ENCODE measurements around the gene RASA2. TPM values are rescaled to one million over a fixed set of nuclear protein-coding genes. Genes with fewer than 3 reads are reported as not detected.

Gene RASA2
- total RNA-seq, 4 donors from 2014 or later = 12.0 to 45.5 (median 23.3) TPM

DNA sequence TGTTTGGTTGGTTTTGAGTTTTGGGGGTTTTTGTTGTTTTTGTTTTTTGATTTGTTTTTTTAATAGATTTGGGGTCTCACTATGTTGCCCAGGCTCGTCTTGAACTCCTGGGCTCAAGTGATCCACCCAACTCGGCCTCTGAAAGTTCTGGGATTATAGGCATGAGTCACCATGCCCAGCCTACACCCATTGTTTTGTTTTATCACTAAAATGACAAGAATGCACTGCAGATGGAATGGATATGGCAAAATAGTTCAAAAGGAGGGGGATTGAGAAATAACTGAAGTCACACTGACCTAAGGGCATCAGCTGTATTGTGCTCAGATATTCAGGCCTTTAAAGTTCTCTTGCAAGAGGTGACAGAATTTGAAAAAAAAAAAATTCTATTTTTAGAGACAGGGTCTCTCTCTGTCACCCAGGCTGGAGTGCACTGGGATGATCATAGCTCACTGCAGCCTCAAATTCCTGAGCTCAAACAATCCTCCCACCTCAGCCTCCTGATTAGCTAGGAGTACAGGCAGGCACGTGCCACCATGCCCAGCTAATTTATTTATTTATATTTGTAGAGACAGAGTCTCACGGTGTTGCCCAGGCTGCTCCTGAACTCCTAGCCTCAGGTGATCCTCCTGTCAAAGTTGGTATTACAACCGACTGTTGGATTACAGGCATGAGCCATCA lies 4.4 kb upstream of the RASA2 start:
- no peak for TF ChIP-seq POLR2A (IDR thresholded peaks at IDR 0.05)
- TF ChIP-seq, protein P1, sequence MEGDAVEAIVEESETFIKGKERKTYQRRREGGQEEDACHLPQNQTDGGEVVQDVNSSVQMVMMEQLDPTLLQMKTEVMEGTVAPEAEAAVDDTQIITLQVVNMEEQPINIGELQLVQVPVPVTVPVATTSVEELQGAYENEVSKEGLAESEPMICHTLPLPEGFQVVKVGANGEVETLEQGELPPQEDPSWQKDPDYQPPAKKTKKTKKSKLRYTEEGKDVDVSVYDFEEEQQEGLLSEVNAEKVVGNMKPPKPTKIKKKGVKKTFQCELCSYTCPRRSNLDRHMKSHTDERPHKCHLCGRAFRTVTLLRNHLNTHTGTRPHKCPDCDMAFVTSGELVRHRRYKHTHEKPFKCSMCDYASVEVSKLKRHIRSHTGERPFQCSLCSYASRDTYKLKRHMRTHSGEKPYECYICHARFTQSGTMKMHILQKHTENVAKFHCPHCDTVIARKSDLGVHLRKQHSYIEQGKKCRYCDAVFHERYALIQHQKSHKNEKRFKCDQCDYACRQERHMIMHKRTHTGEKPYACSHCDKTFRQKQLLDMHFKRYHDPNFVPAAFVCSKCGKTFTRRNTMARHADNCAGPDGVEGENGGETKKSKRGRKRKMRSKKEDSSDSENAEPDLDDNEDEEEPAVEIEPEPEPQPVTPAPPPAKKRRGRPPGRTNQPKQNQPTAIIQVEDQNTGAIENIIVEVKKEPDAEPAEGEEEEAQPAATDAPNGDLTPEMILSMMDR (IDR thresholded peaks at IDR 0.05) = no peak
- no peak overlapping the region for H3K4me3 ChIP-seq (replicated peaks in 1 of 3)
- no peak overlapping the region for H3K27ac ChIP-seq
- intact Hi-C loops (cut with DNase I) = loop anchor here (5.0 kb wide), 1 partner anchor 75 kb away; no protein-coding TSS in a partner anchor
- H3K36me3 ChIP-seq = no peaks in the 10 kb centered on the region
- H3K27me3 ChIP-seq = no peaks in the 10 kb centered on the region
- DNase-seq = no peak
- peaks cover 0 to 6% of the 10 kb centered on the region in 2 donors for H3K4me1 ChIP-seq
- WGBS, 2 donors = 87 to 93% methylated on average over 5 of the region's 5 CpGs
- no peaks in the 10 kb centered on the region for H3K9me3 ChIP-seq

DNA sequence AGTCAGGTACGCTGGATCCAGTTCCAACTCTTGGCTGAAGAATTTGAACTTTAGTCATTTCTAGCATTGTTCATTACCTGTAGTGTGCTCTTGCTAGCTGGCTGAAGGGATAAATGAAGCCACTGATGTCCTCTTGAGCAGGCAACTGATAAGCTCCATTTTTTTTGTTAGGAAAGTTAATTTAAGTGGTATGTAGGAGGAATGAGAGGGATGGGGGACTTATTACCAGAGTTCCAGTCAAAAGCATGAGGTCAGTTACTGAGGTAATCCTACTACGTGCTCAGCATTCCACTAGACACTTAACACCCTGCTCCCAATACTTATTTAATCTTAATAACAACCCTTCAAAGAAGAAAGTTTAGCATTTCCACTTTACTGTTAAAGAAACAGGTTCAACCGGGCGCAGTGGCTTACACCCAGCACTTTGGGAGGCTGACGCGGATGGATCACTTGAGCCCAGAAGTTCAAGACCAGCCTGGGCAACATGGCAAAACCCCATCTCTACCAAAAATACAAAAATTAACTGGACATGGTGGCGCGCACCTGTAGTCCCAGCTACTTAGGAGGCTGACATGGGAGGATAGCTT lies 2.0 kb upstream of the RASA2 start:
- Histone ChIP-seq H3K4me3 (replicated peaks in 1 of 3) (no peak overlapping the region), H3K4me1 (peaks cover 0 to 11% of the 10 kb centered on the region in 2 donors), H3K27ac (no peak overlapping the region), H3K27me3 (no peaks in the 10 kb centered on the region), H3K36me3 (no peaks in the 10 kb centered on the region), H3K9me3 (no peaks in the 10 kb centered on the region)
- WGBS, 2 donors = 90 to 94% methylated on average over 8 of the region's 8 CpGs
- no peak for DNase-seq
- TF ChIP-seq POLR2A (IDR thresholded peaks at IDR 0.05) = no peak
- TF ChIP-seq, protein P1 (IDR thresholded peaks at IDR 0.05) = no peak
- intact Hi-C loops (cut with DNase I) = loop anchor here (5.0 kb wide), 1 partner anchor 73 kb away; no protein-coding TSS in a partner anchor

DNA sequence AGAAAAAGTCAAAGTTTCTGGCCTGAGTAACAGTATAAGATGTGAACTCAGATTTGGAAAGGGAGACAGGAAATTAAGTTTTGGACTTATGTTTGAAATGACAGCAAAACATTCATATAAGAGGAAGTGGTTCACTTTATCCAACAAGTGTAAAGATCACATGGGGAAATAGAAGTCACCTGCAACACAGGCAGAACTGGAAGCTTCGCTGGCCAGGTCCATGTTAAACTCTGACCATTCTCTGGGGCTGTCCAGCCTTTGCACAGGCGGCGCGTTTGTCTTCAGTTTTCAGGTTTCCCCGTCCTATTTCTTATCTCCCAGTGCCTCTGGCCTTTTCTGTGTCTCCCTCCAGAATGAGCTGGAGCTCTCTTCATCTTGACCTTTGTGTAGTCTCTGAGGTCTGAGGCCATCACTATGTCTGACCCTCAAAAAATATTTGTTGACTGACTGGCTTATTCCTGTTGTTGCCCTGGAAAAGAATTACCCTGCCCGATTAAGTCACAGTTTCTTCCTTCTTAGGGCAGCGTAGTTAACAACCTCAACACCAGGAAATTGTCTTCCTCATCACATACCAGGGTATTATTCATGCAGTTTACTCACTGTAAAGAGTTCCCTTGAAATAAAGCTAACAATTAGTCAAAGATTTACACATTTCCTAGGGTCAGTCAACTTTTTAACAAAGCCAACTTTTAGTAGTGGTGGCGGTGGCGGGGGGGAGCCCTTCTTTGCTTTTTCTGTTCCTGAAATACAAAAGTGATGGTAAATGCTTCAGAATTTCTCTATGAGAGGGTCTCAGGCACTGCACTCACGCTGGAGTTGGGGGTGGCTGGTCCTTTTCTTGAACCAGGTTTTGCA lies 959 bp upstream of the RASA2 start:
- no peaks in the 10 kb centered on the region for H3K9me3 ChIP-seq
- H3K4me3 ChIP-seq (replicated peaks in 1 of 3) = peak overlapping the region in 1 of 3 donors; percentile 81
- no peaks in the 10 kb centered on the region for H3K27me3 ChIP-seq
- H3K27ac ChIP-seq = peak overlapping the region in 2 of 3 donors; percentile 27 to 54
- intact Hi-C loops (cut with DNase I) = no loop called here
- H3K4me1 ChIP-seq = peaks cover 0 to 11% of the 10 kb centered on the region in 2 donors
- H3K36me3 ChIP-seq = no peaks in the 10 kb centered on the region
- 67 to 71% methylated on average over 10 of the region's 10 CpGs for WGBS, 2 donors
- no peak for DNase-seq
- no peak for TF ChIP-seq POLR2A (IDR thresholded peaks at IDR 0.05)
- TF ChIP-seq, protein P1 (IDR thresholded peaks at IDR 0.05) = no peak

DNA sequence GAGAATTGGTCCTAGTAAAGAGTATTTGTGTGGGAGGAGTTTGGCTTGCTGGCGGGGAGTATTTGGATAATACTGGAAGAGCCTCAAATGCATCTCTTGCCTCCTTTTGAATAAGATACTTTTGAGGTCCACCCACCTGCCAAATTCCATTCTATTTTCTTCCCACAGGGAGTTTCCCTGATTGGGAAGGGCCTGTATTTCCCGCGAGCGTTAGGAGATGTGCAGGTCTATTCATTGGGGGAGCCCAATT lies 406 bp upstream of the RASA2 start:
- peak overlapping the region in 2 of 3 donors; percentile 27 to 54 for H3K27ac ChIP-seq
- H3K27me3 ChIP-seq = no peaks in the 10 kb centered on the region
- intact Hi-C loops (cut with DNase I) = no loop called here
- DNase-seq = no peak
- TF ChIP-seq, protein P1 (IDR thresholded peaks at IDR 0.05) = no peak
- no peak for TF ChIP-seq POLR2A (IDR thresholded peaks at IDR 0.05)
- peaks cover 0 to 11% of the 10 kb centered on the region in 2 donors for H3K4me1 ChIP-seq
- no peaks in the 10 kb centered on the region for H3K9me3 ChIP-seq
- H3K36me3 ChIP-seq = no peaks in the 10 kb centered on the region
- H3K4me3 ChIP-seq (replicated peaks in 1 of 3) = peak overlapping the region in 1 of 3 donors; percentile 81
- WGBS, 2 donors = 1 to 3% methylated on average over 4 of the region's 4 CpGs
